HCT116 (cell line): Measurements from ENCODE around the gene MAP3K7CL. TPM values are rescaled to one million over a fixed set of nuclear protein-coding genes. Genes with fewer than 3 reads are reported as not detected.

Experiments used
- ATAC-seq: fragments of 200-7000 bp; cut with Tn5 transposase; 2 replicates; pipeline ENCODE4 v1.9.1; 2020; ENCODE audit warnings: mild to moderate bottlenecking, moderate library complexity
- BruUV-seq: library from RNA; stranded (reverse); fragments of 400-500 nt; replicated peaks from 2 replicates; lab custom pipeline; 2021; lab: Mats Ljungman, UMichigan
- CTCF ChIA-PET: fragments of 300-600 bp; sonication (Branson Sonifier 250); formaldehyde crosslinking; loops from one replicate; lab custom pipeline; 2021; ENCODE audit warnings: antibody characterized with exemption; lab: Charles Lee
- POLR2A ChIA-PET: fragments of 300-600, 350-600 bp; sonication (Branson Sonifier 250); formaldehyde crosslinking; loops from one replicate; lab custom pipeline; 2021; ENCODE audit warnings: antibody characterized with exemption; lab: Charles Lee
- RAD21 ChIA-PET, 2 experiments: fragments of 300-600 bp; sonication (Branson Sonifier 250); formaldehyde crosslinking; loops; one replicate each; lab custom pipeline; 2023; ENCODE audit warnings: low total read pairs in 2 of 2; ENCODE audit not compliant: uncharacterized antibody in 2 of 2, unreplicated experiment in 2 of 2, low non-redundant PET in 1 of 2; lab: Charles Lee
- DNase-seq: peaks from one replicate; pipeline ENCODE4 v3.0.0-alpha.2; 2010; ENCODE audit warnings: low read depth, low spot score
- H2AFZ ChIP-seq: fragments of 200-600 bp; shearing (Covaris generic), sonication (generic); 2 replicates; pipeline ENCODE4 v1.6.1; 2017; ENCODE audit warnings: low read depth, mixed run types, mixed read lengths, antibody characterized with exemption, low read length; ENCODE audit not compliant: poor library complexity, severe bottlenecking
- H3K27ac ChIP-seq: 2 replicates; pipeline ENCODE4 v1.5.1; 2012; ENCODE audit warnings: low read depth, low read length
- H3K27me3 ChIP-seq: fragments of 200-600 bp; sonication (generic); 2 replicates; pipeline ENCODE4 v1.6.1; 2016; ENCODE audit warnings: mixed run types, low read length, mixed read lengths; ENCODE audit not compliant: insufficient read depth
- H3K36me3 ChIP-seq, 2 experiments: fragments of 200-500 bp in 1 of 2; fragments of 200-600 bp in 1 of 2; sonication (Bioruptor generic) in 1 of 2; sonication (generic) in 1 of 2; 2 replicates each; pipeline versions ENCODE4 v1.5.1 to v1.6.1; 2014 to 2016; ENCODE audit warnings: low read length in 2 of 2, inconsistent platforms in 1 of 2, mixed read lengths in 1 of 2, mixed run types in 1 of 2; ENCODE audit not compliant: insufficient read depth in 2 of 2, control insufficient read depth in 1 of 2
- H3K4me1 ChIP-seq, 2 experiments: fragments of 200-600 bp in 1 of 2; sonication (generic) in 1 of 2; 2 replicates each; pipeline versions ENCODE4 v1.5.1 to v1.6.1; 2012 to 2017; ENCODE audit warnings: low read length in 2 of 2, inconsistent platforms in 1 of 2, mild to moderate bottlenecking in 1 of 2, mixed read lengths in 1 of 2, mixed run types in 1 of 2, moderate library complexity in 1 of 2; ENCODE audit not compliant: insufficient read depth in 2 of 2, control insufficient read depth in 1 of 2
- H3K4me2 ChIP-seq: fragments of 200-600 bp; sonication (generic); 2 replicates; pipeline ENCODE4 v1.6.1; 2017; ENCODE audit warnings: mixed run types, low read length, mixed read lengths
- H3K4me3 ChIP-seq, 2 experiments: fragments of 200-600 bp in 1 of 2; sonication (generic) in 1 of 2; replicated peaks in 1 of 2; 2 replicates each; pipeline ENCODE4 v1.5.1; 2011 to 2016; ENCODE audit warnings: low read length in 2 of 2, control low read depth in 1 of 2, low read depth in 1 of 2, mild to moderate bottlenecking in 1 of 2, mixed read lengths in 1 of 2, mixed run types in 1 of 2
- H3K79me2 ChIP-seq: fragments of 200-600 bp; sonication (generic); 2 replicates; pipeline ENCODE4 v1.6.1; 2017; ENCODE audit warnings: mild to moderate bottlenecking, mixed run types, low read length, moderate library complexity, mixed read lengths; ENCODE audit not compliant: insufficient read depth
- H3K9ac ChIP-seq: fragments of 200-600 bp; sonication (generic); 2 replicates; pipeline ENCODE4 v1.6.1; 2016; ENCODE audit warnings: low read length, mixed read lengths
- H3K9me2 ChIP-seq: fragments of 200-600 bp; sonication (generic), shearing (Covaris generic); 2 replicates; pipeline ENCODE4 v1.6.1; 2017; ENCODE audit warnings: mixed run types, mild to moderate bottlenecking, moderate library complexity; ENCODE audit not compliant: insufficient read depth
- H3K9me3 ChIP-seq, 2 experiments: fragments of 200-500 bp in 1 of 2; fragments of 200-600 bp in 1 of 2; sonication (Bioruptor generic) in 1 of 2; sonication (generic) in 1 of 2; 2 replicates each; pipeline ENCODE4 v1.6.1; 2014 to 2017; ENCODE audit warnings: low read length in 2 of 2, mixed read lengths in 2 of 2, inconsistent platforms in 1 of 2, low read depth in 1 of 2, mild to moderate bottlenecking in 1 of 2, mixed run types in 1 of 2, moderate library complexity in 1 of 2; ENCODE audit not compliant: control insufficient read depth in 1 of 2, insufficient read depth in 1 of 2
- H4K20me1 ChIP-seq: fragments of 200-600 bp; sonication (generic), shearing (Covaris generic); 2 replicates; pipeline ENCODE4 v1.6.1; 2017; ENCODE audit warnings: mixed run types, mild to moderate bottlenecking, moderate library complexity; ENCODE audit not compliant: insufficient read depth
- EGR1 ChIP-seq: IDR thresholded peaks from 2 replicates; pipeline ENCODE4 v1.6.1; 2012; ENCODE audit warnings: low read depth
- ELF1 ChIP-seq: IDR thresholded peaks from 2 replicates; pipeline ENCODE4 v1.6.1; 2012; ENCODE audit warnings: low read depth, borderline replicate concordance
- POLR2AphosphoS5 ChIP-seq: IDR thresholded peaks from 2 replicates; pipeline ENCODE4 v1.6.1; 2011; ENCODE audit warnings: mild to moderate bottlenecking, low read depth, low read length, moderate library complexity
- RAD21 ChIP-seq: IDR thresholded peaks from 2 replicates; pipeline ENCODE4 v1.6.1; 2012; ENCODE audit warnings: low read depth, mild to moderate bottlenecking
- SRF ChIP-seq: IDR thresholded peaks from 2 replicates; pipeline ENCODE4 v1.6.1; 2012; ENCODE audit warnings: low read depth
- YY1 ChIP-seq: IDR thresholded peaks from 2 replicates; pipeline ENCODE4 v1.6.1; 2011; ENCODE audit warnings: low read length, low read depth, moderate library complexity, mild to moderate bottlenecking; ENCODE audit not compliant: insufficient replicate concordance; ENCODE audit errors: extremely low read depth
- intact Hi-C: fragments of 100-400 bp; cut with micrococcal nuclease; formaldehyde crosslinking; loops from 2 replicates; pipeline ENCODE4 v1.10.0; 2022
- total RNA-seq: library from RNA; stranded (reverse); gene quantifications from one replicate; pipeline ENCODE4 v1.2.1, GENCODE V29; 2021; ENCODE audit not compliant: unreplicated experiment
- TF ChIP-seq, protein P1 (sequence below): IDR thresholded peaks from 2 replicates; pipeline ENCODE4 v1.6.1; 2012; ENCODE audit warnings: low read depth
- TF ChIP-seq, protein P2 (sequence below): IDR thresholded peaks from 2 replicates; pipeline ENCODE4 v1.6.1; 2012
- TF ChIP-seq, protein P3 (sequence below): IDR thresholded peaks from 2 replicates; pipeline ENCODE4 v1.6.1; 2011; ENCODE audit warnings: mild to moderate bottlenecking, low read length, moderate library complexity; ENCODE audit not compliant: insufficient replicate concordance; ENCODE audit errors: extremely low read depth

The MAP3K7CL gene
- total RNA-seq, 1 experiment from 2014 or later = 0.57 TPM

DNA sequence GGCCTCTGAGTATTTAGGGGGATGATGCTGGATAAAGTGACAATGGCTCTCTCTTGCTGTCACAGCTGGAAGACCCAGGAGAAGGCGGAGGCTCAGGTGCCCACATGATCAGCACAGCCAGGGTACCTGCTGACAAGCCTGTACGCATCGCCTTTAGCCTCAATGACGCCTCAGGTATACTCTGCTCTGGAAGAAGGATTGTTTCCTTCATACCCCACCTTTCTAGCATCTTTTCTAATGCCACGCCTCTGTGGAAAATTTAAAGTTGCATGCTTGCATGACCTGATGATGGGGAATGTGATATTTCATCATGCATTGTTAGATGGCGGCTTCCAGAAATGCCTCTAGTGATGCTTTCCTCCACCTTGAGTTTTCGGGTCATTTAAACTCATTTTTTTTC is 2.8 kb downstream of the MAP3K7CL start (continued):
- TF ChIP-seq, protein P1, sequence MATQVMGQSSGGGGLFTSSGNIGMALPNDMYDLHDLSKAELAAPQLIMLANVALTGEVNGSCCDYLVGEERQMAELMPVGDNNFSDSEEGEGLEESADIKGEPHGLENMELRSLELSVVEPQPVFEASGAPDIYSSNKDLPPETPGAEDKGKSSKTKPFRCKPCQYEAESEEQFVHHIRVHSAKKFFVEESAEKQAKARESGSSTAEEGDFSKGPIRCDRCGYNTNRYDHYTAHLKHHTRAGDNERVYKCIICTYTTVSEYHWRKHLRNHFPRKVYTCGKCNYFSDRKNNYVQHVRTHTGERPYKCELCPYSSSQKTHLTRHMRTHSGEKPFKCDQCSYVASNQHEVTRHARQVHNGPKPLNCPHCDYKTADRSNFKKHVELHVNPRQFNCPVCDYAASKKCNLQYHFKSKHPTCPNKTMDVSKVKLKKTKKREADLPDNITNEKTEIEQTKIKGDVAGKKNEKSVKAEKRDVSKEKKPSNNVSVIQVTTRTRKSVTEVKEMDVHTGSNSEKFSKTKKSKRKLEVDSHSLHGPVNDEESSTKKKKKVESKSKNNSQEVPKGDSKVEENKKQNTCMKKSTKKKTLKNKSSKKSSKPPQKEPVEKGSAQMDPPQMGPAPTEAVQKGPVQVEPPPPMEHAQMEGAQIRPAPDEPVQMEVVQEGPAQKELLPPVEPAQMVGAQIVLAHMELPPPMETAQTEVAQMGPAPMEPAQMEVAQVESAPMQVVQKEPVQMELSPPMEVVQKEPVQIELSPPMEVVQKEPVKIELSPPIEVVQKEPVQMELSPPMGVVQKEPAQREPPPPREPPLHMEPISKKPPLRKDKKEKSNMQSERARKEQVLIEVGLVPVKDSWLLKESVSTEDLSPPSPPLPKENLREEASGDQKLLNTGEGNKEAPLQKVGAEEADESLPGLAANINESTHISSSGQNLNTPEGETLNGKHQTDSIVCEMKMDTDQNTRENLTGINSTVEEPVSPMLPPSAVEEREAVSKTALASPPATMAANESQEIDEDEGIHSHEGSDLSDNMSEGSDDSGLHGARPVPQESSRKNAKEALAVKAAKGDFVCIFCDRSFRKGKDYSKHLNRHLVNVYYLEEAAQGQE = no peak
- no peak for TF ChIP-seq ELF1
- no peak for TF ChIP-seq YY1

DNA sequence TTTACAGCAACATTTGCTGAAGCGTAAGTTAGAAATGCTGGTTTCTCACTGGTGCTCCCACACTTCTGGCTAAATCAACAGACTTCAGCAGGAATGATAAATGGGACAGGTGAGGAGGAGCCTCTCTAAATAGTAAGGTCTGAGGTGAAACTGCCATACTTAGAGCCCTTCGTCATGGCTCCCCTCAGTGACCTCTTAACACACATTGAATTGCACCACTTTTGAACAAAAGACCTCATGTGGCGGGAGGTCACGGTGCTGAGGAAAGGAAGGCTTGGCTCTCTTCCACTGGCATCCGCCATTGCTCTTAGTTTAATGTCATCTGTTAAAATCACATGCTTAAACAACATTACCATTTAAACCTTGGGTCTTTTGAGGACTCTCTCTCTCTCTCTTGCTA is 3.4 kb downstream of the MAP3K7CL start:
- ATAC-seq (no peak), DNase-seq (no peak)
- no peak for TF ChIP-seq RAD21
- no peak for TF ChIP-seq SRF
- TF ChIP-seq POLR2AphosphoS5 = no peak
- no peak for TF ChIP-seq YY1
- TF ChIP-seq ELF1 = no peak
- TF ChIP-seq, protein P2, sequence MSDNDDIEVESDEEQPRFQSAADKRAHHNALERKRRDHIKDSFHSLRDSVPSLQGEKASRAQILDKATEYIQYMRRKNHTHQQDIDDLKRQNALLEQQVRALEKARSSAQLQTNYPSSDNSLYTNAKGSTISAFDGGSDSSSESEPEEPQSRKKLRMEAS = no peak
- TF ChIP-seq, protein P3, sequence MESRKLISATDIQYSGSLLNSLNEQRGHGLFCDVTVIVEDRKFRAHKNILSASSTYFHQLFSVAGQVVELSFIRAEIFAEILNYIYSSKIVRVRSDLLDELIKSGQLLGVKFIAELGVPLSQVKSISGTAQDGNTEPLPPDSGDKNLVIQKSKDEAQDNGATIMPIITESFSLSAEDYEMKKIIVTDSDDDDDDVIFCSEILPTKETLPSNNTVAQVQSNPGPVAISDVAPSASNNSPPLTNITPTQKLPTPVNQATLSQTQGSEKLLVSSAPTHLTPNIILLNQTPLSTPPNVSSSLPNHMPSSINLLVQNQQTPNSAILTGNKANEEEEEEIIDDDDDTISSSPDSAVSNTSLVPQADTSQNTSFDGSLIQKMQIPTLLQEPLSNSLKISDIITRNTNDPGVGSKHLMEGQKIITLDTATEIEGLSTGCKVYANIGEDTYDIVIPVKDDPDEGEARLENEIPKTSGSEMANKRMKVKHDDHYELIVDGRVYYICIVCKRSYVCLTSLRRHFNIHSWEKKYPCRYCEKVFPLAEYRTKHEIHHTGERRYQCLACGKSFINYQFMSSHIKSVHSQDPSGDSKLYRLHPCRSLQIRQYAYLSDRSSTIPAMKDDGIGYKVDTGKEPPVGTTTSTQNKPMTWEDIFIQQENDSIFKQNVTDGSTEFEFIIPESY = no peak
- no peak for TF ChIP-seq EGR1
- H3K4me2 ChIP-seq = no peak overlapping the region
- BruUV-seq = no TSS peak
- H3K9me3 ChIP-seq = no peaks in the 10 kb centered on the region
- H3K27me3 ChIP-seq = no peaks in the 10 kb centered on the region
- RAD21 ChIA-PET = no interaction called here
- H3K9me2 ChIP-seq = no peaks in the 10 kb centered on the region
- intact Hi-C loops = no loop called here
- H4K20me1 ChIP-seq = no peaks in the 10 kb centered on the region
- no peak overlapping the region for H3K4me3 ChIP-seq
- H3K9ac ChIP-seq = no peak overlapping the region
- POLR2A ChIA-PET = no interaction called here
- no peaks in the 10 kb centered on the region for H3K36me3 ChIP-seq
- CTCF ChIA-PET = no interaction called here
- no peak overlapping the region for H3K27ac ChIP-seq
- no peak overlapping the region for H2AFZ ChIP-seq
- no peaks in the 10 kb centered on the region for H3K79me2 ChIP-seq
- H3K4me1 ChIP-seq = no peaks in the 10 kb centered on the region
